ENCODE data around the gene HORMAD1.
"Not testable (repeated sequence)": the region's sequence is repeated elsewhere in the genome, so short reads cannot be mapped to it uniquely, and the experiment has no call there.

Gene HORMAD1

GRCh38 chr1:150703427-150703826, 17.3 kb downstream of the HORMAD1 start:
- no peak overlapping the region for H3K27ac ChIP-seq

GRCh38 chr1:150696995-150697927, 23.4 kb downstream of the HORMAD1 start, which contains the start of gene GOLPH3L:
Gene GOLPH3L (minus strand): TSS chr1:150697154. CDS start chr1:150694838, 2,316 bp downstream.
- peak; percentile 98 for DNase-seq (ENCODE audit: low read depth, low spot score)
- peak within 1 kb of the TSS; percentile 59 for H3K27ac ChIP-seq

More at GRCh38 chr1:150703427-150703826, 17.3 kb downstream of the HORMAD1 start:
- DNase-seq (ENCODE audit: low read depth, low spot score): no peak

- DNase-seq (ENCODE audit: low read depth, low spot score): no peak
- peak overlapping the region; percentile 59 for H3K27ac ChIP-seq
These were observed 24.1 kb downstream of the HORMAD1 start for GRCh38 chr1:150696590-150696989.

- H3K27ac ChIP-seq: peak overlapping the region; percentile 59
- DNase-seq (ENCODE audit: low read depth, low spot score): no peak
These were observed 24.5 kb downstream of the HORMAD1 start for GRCh38 chr1:150696162-150696561.

- no peak for DNase-seq (ENCODE audit: low read depth, low spot score)
- peak overlapping the region; percentile 59 for H3K27ac ChIP-seq
These were observed 25.1 kb downstream of the HORMAD1 start for GRCh38 chr1:150695561-150695960.

GRCh38 chr1:150692720-150693119, 28.0 kb downstream of the HORMAD1 start:
- H3K27ac ChIP-seq: peak overlapping the region; percentile 62
- no peak for DNase-seq (ENCODE audit: low read depth, low spot score)

- H3K27ac ChIP-seq: no peak overlapping the region
- no peak for DNase-seq (ENCODE audit: low read depth, low spot score)
These were observed 31.9 kb downstream of the HORMAD1 start for GRCh38 chr1:150688763-150689162.

GRCh38 chr1:150686275-150686674, 34.4 kb downstream of the HORMAD1 start:
- H3K27ac ChIP-seq: no peak overlapping the region
- DNase-seq (ENCODE audit: low read depth, low spot score): no peak

GRCh38 chr1:150683914-150684313, 36.8 kb downstream of the HORMAD1 start:
- no peak overlapping the region for H3K27ac ChIP-seq
- no peak for DNase-seq (ENCODE audit: low read depth, low spot score)

- no peak overlapping the region for H3K27ac ChIP-seq
- DNase-seq (ENCODE audit: low read depth, low spot score): no peak
These were observed 41.7 kb downstream of the HORMAD1 start for GRCh38 chr1:150678988-150679387.

- no peak overlapping the region for H3K27ac ChIP-seq
- DNase-seq (ENCODE audit: low read depth, low spot score): no peak
These were observed 45.8 kb downstream of the HORMAD1 start for GRCh38 chr1:150674881-150675280.

- no peak overlapping the region for H3K27ac ChIP-seq
- DNase-seq (ENCODE audit: low read depth, low spot score): no peak
These were observed 57.4 kb downstream of the HORMAD1 start for GRCh38 chr1:150663321-150663720.

- no peak for DNase-seq (ENCODE audit: low read depth, low spot score)
These were observed 57.9 kb downstream of the HORMAD1 start for GRCh38 chr1:150662811-150663210.

GRCh38 chr1:150661156-150661555, 59.5 kb downstream of the HORMAD1 start:
- DNase-seq (ENCODE audit: low read depth, low spot score): peak; percentile 55
- peak overlapping the region; percentile 54 for H3K27ac ChIP-seq

More at GRCh38 chr1:150662811-150663210, 57.9 kb downstream of the HORMAD1 start:
- no peak overlapping the region for H3K27ac ChIP-seq

- H3K27ac ChIP-seq: peak overlapping the region; percentile 54
These were observed 60.1 kb downstream of the HORMAD1 start for GRCh38 chr1:150660584-150660983.

GRCh38 chr1:150657064-150657463, 63.6 kb downstream of the HORMAD1 start:
- H3K27ac ChIP-seq; DNase-seq (ENCODE audit: low read depth, low spot score): not testable (repeated sequence)

More at GRCh38 chr1:150660584-150660983, 60.1 kb downstream of the HORMAD1 start:
- DNase-seq (ENCODE audit: low read depth, low spot score): no peak

GRCh38 chr1:150654635-150655034, 66.1 kb downstream of the HORMAD1 start:
- DNase-seq (ENCODE audit: low read depth, low spot score); H3K27ac ChIP-seq: not testable (repeated sequence)

GRCh38 chr1:150650193-150650592, 70.5 kb downstream of the HORMAD1 start:
- DNase-seq (ENCODE audit: low read depth, low spot score): no peak
- no peak overlapping the region for H3K27ac ChIP-seq

- H3K27ac ChIP-seq: no peak overlapping the region
- no peak for DNase-seq (ENCODE audit: low read depth, low spot score)
These were observed 71.1 kb downstream of the HORMAD1 start for GRCh38 chr1:150649441-150650075.
